ENCODE results near the gene CX3CR1. TPM values are rescaled to one million over a fixed set of nuclear protein-coding genes. Genes with fewer than 3 reads are reported as not detected.

The CX3CR1 gene
- polyA plus RNA-seq, 1 donor from 2014 or later, result not detected

DNA sequence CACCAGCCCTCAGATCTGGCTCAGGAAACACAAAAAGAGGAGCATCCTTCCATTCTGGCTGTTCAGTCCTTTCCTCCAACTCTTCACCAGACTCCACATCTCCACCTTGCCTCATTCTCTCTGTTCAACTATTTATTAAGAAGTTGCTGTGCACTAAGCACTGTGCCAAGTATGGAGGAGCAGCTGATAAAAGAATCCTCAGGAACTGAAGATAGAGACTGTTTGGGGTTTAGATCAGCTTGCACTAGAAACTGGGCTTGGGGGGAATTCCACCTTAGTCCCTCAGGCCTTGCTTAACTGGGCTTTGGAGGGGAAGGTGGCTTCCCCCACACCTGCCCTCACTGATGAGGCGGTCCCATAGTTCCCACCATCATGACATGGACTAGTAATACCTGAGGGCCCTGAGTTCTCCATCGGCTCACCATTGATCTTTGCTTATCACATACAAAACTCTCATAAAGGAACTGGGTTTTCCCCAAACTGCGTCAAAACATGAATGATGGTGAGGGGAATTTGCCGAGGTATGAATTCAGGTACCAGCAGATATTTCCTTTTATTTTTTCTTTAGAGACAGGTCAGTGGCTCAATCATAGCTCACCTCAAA is 48.0 kb upstream of the CX3CR1 start:
- no peak overlapping the region for H2AFZ ChIP-seq (ENCODE audit: low read depth, low read length)
- no peak overlapping the region for H3K9ac ChIP-seq (ENCODE audit: low read length)
- H3K79me2 ChIP-seq (replicated peaks; ENCODE audit: insufficient read depth, low read length), result no peaks in the 10 kb centered on the region
- no peak overlapping the region for H3K4me3 ChIP-seq (ENCODE audit: low read length)
- H3K4me2 ChIP-seq (ENCODE audit: low read length), result no peak overlapping the region
- H3F3A ChIP-seq (ENCODE audit: insufficient read depth, low read length, poor library complexity, severe bottlenecking), result no peaks in the 10 kb centered on the region
- H3K27ac ChIP-seq (ENCODE audit: low read length), result no peak overlapping the region
- no peaks in the 10 kb centered on the region for H3K9me2 ChIP-seq (ENCODE audit: insufficient read depth, low read length)
- no peaks in the 10 kb centered on the region for H3K27me3 ChIP-seq (ENCODE audit: insufficient read depth, low read depth, low read length)
- H3K36me3 ChIP-seq (ENCODE audit: insufficient read depth, low read length), result no peaks in the 10 kb centered on the region
- peaks cover 3% of the 10 kb centered on the region for H3K9me3 ChIP-seq (ENCODE audit: low read length)
- H4K20me1 ChIP-seq (ENCODE audit: insufficient read depth), result no peaks in the 10 kb centered on the region
- TF ChIP-seq EZH2 (IDR thresholded peaks at IDR 0.05; ENCODE audit: borderline replicate concordance, insufficient read depth, low read length, poor library complexity, severe bottlenecking) (no peak), SMC3 (conservative IDR thresholded peaks at IDR 0.05; ENCODE audit: poor library complexity) (no peak), REST (IDR thresholded peaks at IDR 0.05; ENCODE audit: borderline replicate concordance) (no peak), TAF1 (IDR thresholded peaks at IDR 0.05; ENCODE audit: low read depth) (no peak), EP300 (conservative IDR thresholded peaks at IDR 0.05; ENCODE audit: poor library complexity, severe bottlenecking) (no peak)

DNA sequence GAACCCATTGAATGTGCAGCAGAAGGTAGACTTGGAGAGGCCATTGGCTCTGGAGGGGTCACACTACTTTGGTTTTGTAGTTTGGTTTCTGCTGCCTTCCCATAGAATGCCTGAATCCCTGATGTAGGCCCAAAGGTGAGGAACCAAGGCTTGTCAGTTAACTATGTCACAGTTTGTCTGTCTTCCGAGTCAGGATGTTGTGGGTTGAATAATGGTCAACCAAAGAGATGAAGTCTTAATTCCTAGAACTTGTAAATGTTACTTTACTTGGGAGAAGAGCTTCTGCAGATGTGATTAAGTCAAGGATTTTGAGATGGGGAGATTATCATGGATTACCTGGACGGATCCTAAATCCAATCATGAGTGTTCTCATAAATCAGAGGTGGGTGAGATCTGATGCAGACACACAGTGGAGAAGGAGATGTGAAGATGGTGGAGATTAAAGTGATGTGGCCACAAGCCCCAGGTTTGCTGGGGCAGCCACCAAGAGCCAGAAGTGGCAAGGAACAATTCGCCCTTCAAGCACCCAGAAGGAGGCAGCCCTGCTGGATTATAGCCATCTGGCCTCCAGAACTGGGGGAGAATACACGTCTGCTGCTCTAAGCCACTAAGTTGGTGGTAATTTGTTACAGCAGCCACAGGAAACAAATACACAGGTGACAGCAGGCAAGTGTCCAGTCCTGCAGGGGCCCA is 47.4 kb upstream of the CX3CR1 start:
- TF ChIP-seq RAD21 (conservative IDR thresholded peaks at IDR 0.05) (no peak), POLR2AphosphoS5 (IDR thresholded peaks at IDR 0.05) (no peak), TAF1 (IDR thresholded peaks at IDR 0.05; ENCODE audit: low read depth) (no peak), EP300 (conservative IDR thresholded peaks at IDR 0.05; ENCODE audit: poor library complexity, severe bottlenecking) (no peak), SMC3 (conservative IDR thresholded peaks at IDR 0.05; ENCODE audit: poor library complexity) (no peak), MXI1 (conservative IDR thresholded peaks at IDR 0.05; ENCODE audit: poor library complexity, severe bottlenecking) (no peak), REST (IDR thresholded peaks at IDR 0.05; ENCODE audit: borderline replicate concordance) (no peak), EZH2 (IDR thresholded peaks at IDR 0.05; ENCODE audit: borderline replicate concordance, insufficient read depth, low read length, poor library complexity, severe bottlenecking) (no peak), CTCF (IDR thresholded peaks at IDR 0.05; ENCODE audit: poor library complexity, severe bottlenecking) (no peak)
- Histone ChIP-seq H3K79me2 (replicated peaks; ENCODE audit: insufficient read depth, low read length) (no peaks in the 10 kb centered on the region), H4K20me1 (ENCODE audit: insufficient read depth) (no peaks in the 10 kb centered on the region), H3K9me2 (ENCODE audit: insufficient read depth, low read length) (no peaks in the 10 kb centered on the region), H3K4me2 (ENCODE audit: low read length) (no peak overlapping the region), H2AFZ (ENCODE audit: low read depth, low read length) (no peak overlapping the region), H3K9me3 (ENCODE audit: low read length) (peaks cover under 1% of the 10 kb centered on the region), H3K9ac (ENCODE audit: low read length) (no peak overlapping the region), H3F3A (ENCODE audit: insufficient read depth, low read length, poor library complexity, severe bottlenecking) (no peaks in the 10 kb centered on the region), H3K4me3 (ENCODE audit: low read length) (no peak overlapping the region), H3K27me3 (ENCODE audit: insufficient read depth, low read depth, low read length) (no peaks in the 10 kb centered on the region), H3K27ac (ENCODE audit: low read length) (no peak overlapping the region), H3K36me3 (ENCODE audit: insufficient read depth, low read length) (no peaks in the 10 kb centered on the region)

All from neural cell (in vitro differentiated cells).